Measurements from ENCODE around the gene AHDC1.
A peak's percentile ranks its signal among the peaks of the same experiment; 100 is the strongest.

Gene AHDC1

GRCh38 chr1:27596261-27596660, 7.7 kb downstream of the AHDC1 start:
- no peak for DNase-seq

DNA sequence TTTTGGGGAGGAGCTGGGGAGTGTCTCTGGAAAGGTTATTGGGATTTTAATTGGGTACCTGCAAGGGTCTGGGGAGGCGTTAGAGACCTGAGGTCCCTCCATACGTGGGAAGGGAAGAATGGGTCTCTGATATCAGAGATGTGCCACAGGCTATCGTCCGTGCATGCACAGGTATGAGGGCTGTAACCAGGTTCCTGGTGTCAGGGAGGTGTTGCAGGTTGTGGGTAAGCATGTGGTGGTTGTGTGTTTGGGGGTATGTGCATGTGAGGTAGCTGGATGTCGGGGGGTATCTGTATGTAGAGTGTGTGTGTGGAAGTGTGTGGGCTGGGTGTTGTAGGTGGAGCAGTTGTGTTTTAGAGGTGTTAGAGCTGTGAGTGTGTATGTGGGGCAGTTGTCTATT, 8.3 kb downstream of the AHDC1 start:
- no peak for DNase-seq

DNA sequence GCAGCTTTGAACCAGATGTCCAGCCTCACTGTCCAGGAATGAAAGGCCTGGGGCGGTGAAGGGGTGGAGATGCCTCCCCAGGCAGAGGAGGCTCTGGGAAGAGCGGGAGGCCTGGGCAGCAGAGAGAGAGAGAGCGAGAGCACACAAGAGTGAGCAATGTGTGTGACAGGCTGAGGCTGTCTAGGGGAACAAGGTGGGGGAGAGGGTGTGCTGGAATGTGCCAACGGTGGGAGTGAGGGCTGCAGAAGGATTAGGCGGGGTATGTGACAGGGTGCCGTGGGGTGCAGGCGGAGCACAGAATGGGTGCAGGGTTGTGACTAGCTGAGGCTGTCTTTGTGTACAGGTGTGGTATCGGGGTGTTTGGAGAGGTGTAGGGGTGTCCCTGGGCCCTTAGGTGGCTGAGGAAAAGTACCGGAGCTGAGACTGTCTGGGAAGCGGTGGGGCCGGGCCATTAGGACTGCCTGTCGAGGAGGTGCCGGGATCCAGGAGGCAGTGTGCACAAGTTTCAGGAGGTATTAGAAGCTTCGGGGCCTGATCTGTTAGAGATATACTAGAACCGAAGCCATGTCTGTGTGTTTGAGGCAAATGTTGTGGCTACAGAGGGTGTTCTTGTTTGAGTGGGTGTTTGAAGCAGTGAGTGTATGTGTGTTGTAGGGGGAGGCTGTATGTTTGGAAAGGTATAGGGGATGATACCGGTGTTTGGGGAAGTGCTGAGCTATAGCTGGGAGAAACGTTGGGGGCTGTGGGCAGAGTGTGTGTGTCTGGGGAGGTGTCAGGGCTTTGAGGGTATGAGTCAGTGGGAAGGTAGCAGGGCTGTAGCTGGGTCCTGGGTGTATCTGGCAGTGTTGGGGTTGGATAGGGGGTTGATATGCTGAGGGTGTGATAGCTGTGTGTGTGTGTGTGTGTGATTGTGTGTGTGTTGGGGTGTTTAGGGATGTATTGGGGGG, 9.1 kb downstream of the AHDC1 start:
- peak; percentile 38 for DNase-seq

DNA sequence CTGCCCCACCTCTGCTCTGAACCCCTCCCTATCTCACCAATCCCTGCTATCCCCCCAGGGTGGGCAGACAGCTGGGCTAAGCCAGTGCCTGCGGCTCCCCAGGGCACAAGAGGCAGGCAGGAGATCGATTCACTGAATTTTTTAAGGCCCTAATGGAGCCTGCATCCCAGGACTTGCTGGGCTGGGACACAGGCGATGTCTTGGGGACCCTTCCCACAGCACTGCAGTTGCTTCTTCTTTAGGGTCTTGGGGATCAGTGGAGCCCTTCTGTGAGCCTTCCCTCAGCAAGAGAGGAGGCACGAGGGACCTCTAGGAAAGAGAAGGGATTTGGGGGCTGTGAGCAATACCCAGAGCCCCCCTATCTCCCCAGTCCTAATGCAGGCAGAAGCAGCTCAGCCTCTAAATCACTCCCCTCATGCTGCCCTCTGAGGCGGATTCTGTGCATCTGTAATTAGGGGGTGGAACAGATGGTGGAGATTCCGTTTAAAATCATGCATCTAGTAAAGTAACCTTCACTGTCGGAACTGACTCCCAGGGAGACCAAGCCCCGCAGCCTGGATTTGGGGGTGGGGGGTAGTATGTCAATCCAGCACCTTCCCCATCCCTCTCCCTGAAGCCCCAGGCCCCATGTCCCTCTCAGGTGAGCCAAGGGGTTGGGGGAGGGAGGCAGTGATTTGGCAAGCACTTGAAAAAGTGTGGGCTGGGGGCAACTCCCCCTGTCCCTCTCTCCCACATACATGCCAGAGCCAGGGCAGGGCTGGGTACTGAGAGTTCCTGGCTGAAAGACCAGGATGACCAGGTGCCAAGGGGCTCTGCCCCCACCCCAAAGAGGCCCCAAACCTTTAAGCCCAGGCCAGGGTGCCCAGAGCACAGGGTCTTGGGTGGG, 10.0 kb downstream of the AHDC1 start:
- no peak for DNase-seq

GRCh38 chr1:27592931-27593677, 10.8 kb downstream of the AHDC1 start:
- DNase-seq, result no peak

DNA sequence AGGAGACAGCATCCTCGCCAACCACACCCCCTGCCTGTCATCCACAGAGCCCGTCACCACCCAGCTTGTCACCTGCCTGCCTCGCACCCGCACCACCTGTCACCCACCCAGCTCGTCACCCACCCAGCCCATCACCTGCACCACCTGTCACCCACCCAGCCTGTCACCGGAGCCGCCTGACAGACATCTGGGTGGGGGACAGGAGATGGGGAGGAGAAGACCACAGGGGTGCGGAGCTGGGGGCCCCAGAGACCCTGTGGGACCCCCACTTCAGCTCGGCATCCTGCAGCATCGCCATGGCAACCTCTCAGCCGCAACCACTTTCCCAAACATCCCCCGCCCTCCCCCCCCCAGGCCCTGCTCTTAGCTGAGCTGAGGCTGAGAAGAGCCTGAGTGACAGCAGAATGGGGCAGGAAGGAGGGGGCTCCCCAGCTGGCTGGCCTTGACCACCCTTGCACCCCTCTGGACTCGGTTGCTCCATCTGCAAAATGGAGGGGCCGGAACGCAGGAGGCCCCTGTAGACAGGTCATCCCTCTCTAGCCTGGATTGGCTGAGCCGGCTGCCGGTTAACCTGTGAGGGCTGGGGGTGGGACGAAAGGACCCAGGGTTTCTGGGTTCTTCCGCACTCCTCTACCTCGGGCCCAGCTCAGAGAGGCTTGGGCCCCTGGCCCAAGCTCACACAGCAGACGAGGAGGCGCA, 11.6 kb downstream of the AHDC1 start:
- DNase-seq, result no peak

DNA sequence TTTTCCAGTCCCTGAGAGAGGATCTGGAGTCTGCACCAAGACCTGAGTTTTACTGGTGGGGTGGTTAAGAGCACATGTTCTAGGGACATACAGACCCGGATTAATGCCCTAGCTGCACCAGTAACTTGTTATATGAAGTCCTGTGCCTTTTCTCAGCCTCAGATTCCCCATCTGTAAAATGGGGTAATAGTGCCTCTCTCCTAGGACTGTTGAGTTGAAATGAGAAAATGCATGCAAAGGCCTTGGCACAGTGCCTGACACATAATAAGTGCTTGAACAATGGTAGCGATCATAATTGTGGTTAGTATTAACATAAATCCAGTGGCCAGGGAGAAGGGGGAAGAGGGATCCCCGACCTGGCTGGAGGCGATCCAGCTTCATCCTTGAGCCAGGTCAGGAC, 12.3 kb downstream of the AHDC1 start:
- no peak for DNase-seq

DNA sequence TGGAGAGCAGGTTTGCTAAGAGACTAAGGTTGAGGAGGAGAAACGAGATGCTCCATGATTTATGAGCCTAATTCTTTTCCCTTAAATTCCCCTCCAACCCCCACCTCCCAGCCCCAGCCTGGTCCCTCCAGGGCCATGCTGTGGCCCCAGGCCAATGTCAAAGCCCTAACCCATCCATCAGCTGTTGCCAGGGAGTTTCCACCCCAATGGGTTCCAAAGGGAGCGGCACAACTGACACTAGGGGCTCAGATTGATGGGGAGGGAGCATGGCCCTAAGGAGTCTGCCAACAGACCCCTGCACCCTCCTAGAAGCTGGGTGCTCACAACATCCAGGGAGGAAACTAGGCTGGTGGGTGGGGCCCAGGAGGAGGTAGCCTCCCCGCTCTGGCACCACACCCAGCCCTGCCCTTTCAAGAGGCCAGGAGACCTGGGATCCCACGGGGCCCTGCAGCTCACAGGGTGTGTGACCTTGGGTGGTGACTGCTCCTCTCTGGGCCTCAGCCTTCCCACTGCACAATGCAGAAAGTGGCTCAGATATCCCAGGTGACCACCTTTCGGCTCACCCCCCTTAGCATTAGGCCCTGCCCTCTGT, 12.9 kb downstream of the AHDC1 start:
- DNase-seq, result no peak

- no peak for DNase-seq
These were observed 14.0 kb downstream of the AHDC1 start for GRCh38 chr1:27589841-27590426.

DNA sequence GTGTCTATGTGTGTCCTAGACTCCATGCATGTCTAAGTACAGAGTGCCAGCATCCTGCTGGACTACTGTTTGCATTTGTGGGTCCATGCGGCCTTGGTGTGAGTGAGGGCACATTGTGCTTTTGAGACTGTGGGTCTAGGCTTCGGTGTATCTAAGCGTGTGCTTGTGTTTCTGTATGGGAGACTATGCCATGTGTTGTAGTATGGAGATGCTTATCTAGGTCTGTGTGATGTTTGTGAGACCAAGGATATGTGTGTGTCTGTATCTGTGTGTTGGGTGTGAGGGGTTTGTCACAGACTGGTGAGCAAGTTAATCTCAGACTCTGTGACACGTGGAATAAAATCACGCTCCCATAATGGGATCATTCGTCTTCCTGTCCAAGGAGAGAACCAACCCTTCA, 14.5 kb downstream of the AHDC1 start:
- no peak for DNase-seq

GRCh38 chr1:27588256-27589232, 15.4 kb downstream of the AHDC1 start:
- DNase-seq, result no peak

- DNase-seq, result no peak
These were observed 18.3 kb downstream of the AHDC1 start for GRCh38 chr1:27585684-27586083.

GRCh38 chr1:27584453-27584852, 19.5 kb downstream of the AHDC1 start:
- DNase-seq, result no peak

DNA sequence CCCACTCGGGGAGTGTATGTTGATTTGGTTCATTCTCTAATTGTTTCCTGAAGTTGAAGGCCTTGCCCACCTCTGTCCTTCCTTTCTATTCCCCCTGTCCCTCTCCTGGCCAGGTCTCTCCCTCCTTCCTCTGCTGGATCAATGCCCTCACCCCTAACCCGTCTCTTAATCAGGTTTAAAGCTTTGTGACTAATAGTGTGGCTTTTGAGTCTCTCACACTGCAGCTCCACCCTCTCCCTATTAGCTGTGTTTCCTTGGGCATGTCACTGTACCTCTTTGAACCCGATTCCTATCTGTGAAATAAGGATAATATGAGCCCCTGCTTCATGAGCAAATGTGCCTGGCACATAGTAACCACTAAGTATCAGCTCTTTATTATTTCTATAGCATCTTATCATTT, 20.5 kb downstream of the AHDC1 start:
- DNase-seq, result no peak

- DNase-seq, result no peak
These were observed 22.1 kb downstream of the AHDC1 start for GRCh38 chr1:27581823-27582243.

DNA sequence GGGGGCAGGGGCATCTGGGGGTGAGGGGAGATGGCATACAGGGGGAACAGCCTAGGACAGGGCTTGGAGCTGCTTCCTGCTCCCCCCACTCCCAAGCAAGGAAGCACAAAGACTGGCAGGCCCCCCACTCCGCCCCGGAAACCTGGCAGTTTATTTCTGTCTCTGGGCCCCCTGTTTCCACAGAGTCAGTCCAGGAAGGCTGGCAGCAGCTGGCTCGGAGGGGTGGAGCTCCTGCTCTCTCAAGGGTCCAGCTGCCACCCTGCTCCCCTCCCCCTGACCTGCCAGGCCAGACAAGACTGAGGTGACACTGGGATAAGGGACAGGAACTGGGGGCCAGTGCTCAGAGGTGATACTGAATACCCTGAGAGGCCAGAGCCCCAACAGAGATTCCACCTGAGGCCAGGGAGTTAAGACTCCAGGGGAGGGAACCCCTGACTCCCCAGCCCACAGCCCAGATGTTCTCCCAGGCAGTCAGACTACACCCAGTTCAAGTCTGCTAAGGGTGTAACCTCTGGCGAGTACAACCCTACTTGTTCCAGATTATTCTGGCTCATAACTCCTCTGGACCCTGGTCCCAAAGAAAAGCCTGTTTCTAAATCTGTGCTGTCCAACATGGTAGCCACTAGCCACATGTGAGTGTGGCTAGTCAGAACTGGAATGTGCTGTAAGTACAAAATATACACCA, 26.3 kb downstream of the AHDC1 start:
- no peak for DNase-seq

GRCh38 chr1:27576806-27577227, 27.1 kb downstream of the AHDC1 start:
- DNase-seq, result no peak

- no peak for DNase-seq
These were observed 28.1 kb downstream of the AHDC1 start for GRCh38 chr1:27575840-27576331.

All from NK-92 treated with Interleukin-12 subunit alpha and Interleukin-12 subunit beta, amount 100 ng/mL, for 24 hours (cell line).